C4-2B (cell line): ENCODE results near the gene PPP2R5C.
"Not testable (repeated sequence)": the region's sequence is repeated elsewhere in the genome, so short reads cannot be mapped to it uniquely, and the experiment has no call there.

Experiments used
- H3K27ac ChIP-seq: fragments of 450-650 bp; 2 replicates; pipeline ENCODE4 v1.5.1; 2017
- CTCF ChIP-seq: fragments of 450-650 bp; conservative IDR thresholded peaks from 2 replicates; pipeline ENCODE4 v1.5.1; 2017; ENCODE audit warnings: mild to moderate bottlenecking
- ZFX ChIP-seq: fragments of 450-650 bp; IDR thresholded peaks from 2 replicates; pipeline ENCODE4 v1.6.1; 2017

Gene PPP2R5C

GRCh38 chr14:101729382-101729781 lies 32.1 kb upstream of the PPP2R5C start:
- H3K27ac ChIP-seq: no peak overlapping the region
- TF ChIP-seq CTCF (no peak), ZFX (no peak)

- H3K27ac ChIP-seq: not testable (repeated sequence)
Observed at GRCh38 chr14:101730157-101730556, 31.4 kb upstream of the PPP2R5C start.

- H3K27ac ChIP-seq: no peak overlapping the region
- TF ChIP-seq ZFX: no peak
- TF ChIP-seq CTCF: no peak
Observed at GRCh38 chr14:101730626-101731186, 30.8 kb upstream of the PPP2R5C start.

- H3K27ac ChIP-seq: no peak overlapping the region
- TF ChIP-seq ZFX (no peak), CTCF (no peak)
Observed at GRCh38 chr14:101731187-101732080, 30.1 kb upstream of the PPP2R5C start.

GRCh38 chr14:101732118-101732517 lies 29.4 kb upstream of the PPP2R5C start:
- H3K27ac ChIP-seq: no peak overlapping the region
- TF ChIP-seq CTCF (no peak), ZFX (no peak)

GRCh38 chr14:101733211-101733610 lies 28.3 kb upstream of the PPP2R5C start:
- H3K27ac ChIP-seq: no peak overlapping the region
- no peak for TF ChIP-seq CTCF
- TF ChIP-seq ZFX: no peak

- no peak overlapping the region for H3K27ac ChIP-seq
Observed at GRCh38 chr14:101734246-101734847, 27.2 kb upstream of the PPP2R5C start.

More at GRCh38 chr14:101734246-101734847, 27.2 kb upstream of the PPP2R5C start:
- TF ChIP-seq ZFX (no peak), CTCF (no peak)
